HEK293 (cell line): ENCODE data around the gene KCTD10.

Experiments used
- GLI4 ChIP-seq: fragments of 450-650 bp; formaldehyde crosslinking; IDR thresholded peaks from 2 replicates; pipeline ENCODE4 v1.5.1; 2016; ENCODE audit warnings: missing biosample characterization, missing genetic modification characterization
- GLIS1 ChIP-seq: fragments of 450-650 bp; formaldehyde crosslinking; IDR thresholded peaks from 2 replicates; pipeline ENCODE4 v1.5.1; 2016; ENCODE audit warnings: missing biosample characterization, missing genetic modification characterization
- OSR2 ChIP-seq: fragments of 450-650 bp; formaldehyde crosslinking; IDR thresholded peaks from 2 replicates; pipeline ENCODE4 v1.5.1; 2016; ENCODE audit warnings: missing biosample characterization, missing genetic modification characterization
- PBX3 ChIP-seq: sonication (generic); formaldehyde crosslinking; IDR thresholded peaks from 2 replicates; pipeline ENCODE4 v1.8.1; 2022; ENCODE audit warnings: mild to moderate bottlenecking, moderate library complexity, missing genetic modification reagents
- PRDM1 ChIP-seq: fragments of 450-650 bp; formaldehyde crosslinking; IDR thresholded peaks from 2 replicates; pipeline ENCODE4; 2016; ENCODE audit warnings: missing biosample characterization, missing genetic modification characterization
- REST ChIP-seq: fragments of 450-650 bp; formaldehyde crosslinking; IDR thresholded peaks from 2 replicates; pipeline ENCODE4 v1.5.1; 2016; ENCODE audit warnings: missing biosample characterization, missing genetic modification characterization
- SALL2 ChIP-seq: fragments of 450-650 bp; formaldehyde crosslinking; IDR thresholded peaks from 2 replicates; pipeline ENCODE4 v1.5.0; 2017; ENCODE audit warnings: missing biosample characterization, mild to moderate bottlenecking, missing genetic modification characterization, borderline replicate concordance
- SP2 ChIP-seq: fragments of 450-650 bp; formaldehyde crosslinking; IDR thresholded peaks from 2 replicates; pipeline ENCODE4 v1.5.1; 2016; ENCODE audit warnings: missing biosample characterization, missing genetic modification characterization
- SP3 ChIP-seq: fragments of 450-650 bp; formaldehyde crosslinking; IDR thresholded peaks from 2 replicates; pipeline ENCODE4 v1.5.1; 2016; ENCODE audit warnings: missing biosample characterization, missing genetic modification characterization
- YY1 ChIP-seq: fragments of 450-650 bp; formaldehyde crosslinking; IDR thresholded peaks from 2 replicates; pipeline ENCODE4 v1.5.1; 2018; ENCODE audit warnings: missing biosample characterization, missing genetic modification characterization
- ZBTB1 ChIP-seq: fragments of 450-650 bp; formaldehyde crosslinking; IDR thresholded peaks from 2 replicates; pipeline ENCODE4 v1.5.1; 2016; ENCODE audit warnings: missing biosample characterization, missing genetic modification characterization
- ZBTB48 ChIP-seq: fragments of 450-650 bp; formaldehyde crosslinking; IDR thresholded peaks from 2 replicates; pipeline ENCODE4 v1.5.1; 2016; ENCODE audit warnings: missing biosample characterization, missing genetic modification characterization
- ZBTB7A ChIP-seq: fragments of 450-650 bp; formaldehyde crosslinking; IDR thresholded peaks from 2 replicates; pipeline ENCODE4 v1.5.1; 2016; ENCODE audit warnings: low read depth, missing biosample characterization, missing genetic modification characterization
- ZEB2 ChIP-seq: fragments of 450-650 bp; formaldehyde crosslinking; IDR thresholded peaks from 2 replicates; pipeline ENCODE4 v1.5.1; 2016; ENCODE audit warnings: missing biosample characterization, missing genetic modification characterization
- ZFHX2 ChIP-seq: fragments of 450-650 bp; formaldehyde crosslinking; conservative IDR thresholded peaks from 2 replicates; pipeline ENCODE4 v1.5.1; 2016; ENCODE audit warnings: missing biosample characterization, missing genetic modification characterization
- ZFP37 ChIP-seq: fragments of 450-650 bp; formaldehyde crosslinking; IDR thresholded peaks from 2 replicates; pipeline ENCODE4 v1.5.1; 2016; ENCODE audit warnings: missing biosample characterization, missing genetic modification characterization
- ZFP41 ChIP-seq: fragments of 450-650 bp; formaldehyde crosslinking; IDR thresholded peaks from 2 replicates; pipeline ENCODE4 v1.5.1; 2016; ENCODE audit warnings: missing biosample characterization, missing genetic modification characterization, borderline replicate concordance
- ZNF140 ChIP-seq: fragments of 450-650 bp; formaldehyde crosslinking; IDR thresholded peaks from 2 replicates; pipeline ENCODE4 v1.5.1; 2016; ENCODE audit warnings: missing biosample characterization, missing genetic modification characterization
- ZNF16 ChIP-seq: fragments of 450-650 bp; formaldehyde crosslinking; IDR thresholded peaks from 2 replicates; pipeline ENCODE4 v1.5.1; 2016; ENCODE audit warnings: low read depth, missing biosample characterization, missing genetic modification characterization
- ZNF324 ChIP-seq: fragments of 450-650 bp; formaldehyde crosslinking; IDR thresholded peaks from 2 replicates; pipeline ENCODE4 v1.5.1; 2016; ENCODE audit warnings: missing biosample characterization, missing genetic modification characterization
- ZNF350 ChIP-seq: fragments of 450-650 bp; formaldehyde crosslinking; IDR thresholded peaks from 2 replicates; pipeline ENCODE4 v1.5.0; 2017; ENCODE audit warnings: missing biosample characterization, mild to moderate bottlenecking, missing genetic modification characterization
- ZNF426 ChIP-seq: fragments of 450-650 bp; formaldehyde crosslinking; IDR thresholded peaks from 2 replicates; pipeline ENCODE4 v1.5.1; 2017; ENCODE audit warnings: missing biosample characterization, missing genetic modification characterization, mild to moderate bottlenecking, inconsistent platforms, moderate library complexity
- ZNF555 ChIP-seq: fragments of 450-650 bp; formaldehyde crosslinking; conservative IDR thresholded peaks from 2 replicates; pipeline ENCODE4 v1.5.1; 2017; ENCODE audit warnings: missing biosample characterization, mild to moderate bottlenecking, missing genetic modification characterization, inconsistent platforms
- ZNF580 ChIP-seq: fragments of 450-650 bp; formaldehyde crosslinking; IDR thresholded peaks from 2 replicates; pipeline ENCODE4 v1.5.1; 2016; ENCODE audit warnings: missing biosample characterization, missing genetic modification characterization
- ZNF639 ChIP-seq: fragments of 450-650 bp; formaldehyde crosslinking; IDR thresholded peaks from 2 replicates; pipeline ENCODE4 v1.5.1; 2016; ENCODE audit warnings: missing biosample characterization, missing genetic modification characterization
- ZNF747 ChIP-seq: fragments of 450-650 bp; formaldehyde crosslinking; IDR thresholded peaks from 2 replicates; pipeline ENCODE4 v1.5.1; 2016; ENCODE audit warnings: missing biosample characterization, missing genetic modification characterization
- ZSCAN16 ChIP-seq: fragments of 450-650 bp; formaldehyde crosslinking; IDR thresholded peaks from 2 replicates; pipeline ENCODE4 v1.5.1; 2016; ENCODE audit warnings: missing biosample characterization, missing genetic modification characterization
- ZSCAN18 ChIP-seq: fragments of 450-650 bp; formaldehyde crosslinking; IDR thresholded peaks from 2 replicates; pipeline ENCODE4 v1.5.1; 2016; ENCODE audit warnings: missing biosample characterization, missing genetic modification characterization
- ZSCAN4 ChIP-seq: fragments of 450-650 bp; formaldehyde crosslinking; IDR thresholded peaks from 2 replicates; pipeline ENCODE4 v1.5.1; 2017; ENCODE audit warnings: missing biosample characterization, missing genetic modification characterization

The KCTD10 gene

GRCh38 chr12:109477185-109477962 is at the start of gene KCTD10, which contains the start of gene UBE3B (continued):
- TF ChIP-seq ZSCAN18 = peak; percentile 96
- TF ChIP-seq YY1 = peak; percentile 100
- no peak for TF ChIP-seq ZNF140 (tag by site-specific recombination)
- TF ChIP-seq ZBTB1 (tag by site-specific recombination) = peak; percentile 100
- TF ChIP-seq ZNF16 (tag by site-specific recombination) = no peak; the same call in 1 of the 2 replicates
- peak; percentile 98 for TF ChIP-seq ZBTB48
- no peak for TF ChIP-seq PRDM1
- TF ChIP-seq ZFHX2 (tag by site-specific recombination) = peak; percentile 76
- TF ChIP-seq ZFP41 (tag by site-specific recombination) = 0 out of 2 replicates have a peak, but pooled peaks have one; percentile 83
- peak; percentile 72 for TF ChIP-seq REST (tag by site-specific recombination)
- no peak for TF ChIP-seq ZNF747 (tag by site-specific recombination)
- TF ChIP-seq ZNF555 (tag by site-specific recombination) = no peak
- TF ChIP-seq SALL2 (tag by site-specific recombination) = peak; percentile 98
- TF ChIP-seq OSR2 (tag by site-specific recombination) = peak; percentile 31; the same call in 1 of the 2 replicates
- peak; percentile 80 for TF ChIP-seq ZEB2 (tag by site-specific recombination)
- peak; percentile 89 for TF ChIP-seq SP2 (tag by site-specific recombination)
- 0 out of 2 replicates have a peak, but pooled peaks have one; percentile 16 for TF ChIP-seq GLIS1 (tag by site-specific recombination)
- no peak for TF ChIP-seq PBX3 (CRISPR knock-in tag)
- no peak for TF ChIP-seq ZNF426 (tag by site-specific recombination)
- peak; percentile 57; the same call in 1 of the 2 replicates for TF ChIP-seq GLI4 (tag by site-specific recombination)
- TF ChIP-seq ZFP37 (tag by site-specific recombination) = peak; percentile 98
- peak; percentile 99 for TF ChIP-seq ZNF324 (tag by site-specific recombination)
- TF ChIP-seq ZNF639 (tag by site-specific recombination) = peak; percentile 100
- peak; percentile 94 for TF ChIP-seq SP3
- peak; percentile 69 for TF ChIP-seq ZSCAN4 (tag by site-specific recombination)
- TF ChIP-seq ZNF350 (tag by site-specific recombination) = no peak
- TF ChIP-seq ZSCAN16 (tag by site-specific recombination) = 0 out of 2 replicates have a peak, but pooled peaks have one; percentile 72
- TF ChIP-seq ZNF580 (tag by site-specific recombination) = peak; percentile 98
- peak; percentile 95 for TF ChIP-seq ZBTB7A (tag by site-specific recombination)
